T-helper 2 cell (primary cell): ENCODE measurements around the gene OPN5.
A peak's percentile ranks its signal among the peaks of the same experiment; 100 is the strongest.

Experiments
- DNase-seq, 5 experiments: peaks; one replicate each; pipeline versions ENCODE4 v3.0.0 to v3.0.0-alpha.2; 2012 to 2022

The OPN5 gene

GRCh38 chr6:47789553-47789952 lies 7.7 kb downstream of the OPN5 start:
- DNase-seq = no peak

- DNase-seq = no peak
These were observed 10.4 kb downstream of the OPN5 start for GRCh38 chr6:47792216-47792733.

GRCh38 chr6:47794577-47795135 lies 12.8 kb downstream of the OPN5 start:
- no peak for DNase-seq

- no peak for DNase-seq
These were observed 20.2 kb downstream of the OPN5 start for GRCh38 chr6:47801984-47802383.

- DNase-seq = no peak
These were observed 23.0 kb downstream of the OPN5 start for GRCh38 chr6:47804821-47805220.

GRCh38 chr6:47809873-47810272 lies 28.0 kb downstream of the OPN5 start:
- no peak for DNase-seq

GRCh38 chr6:47810885-47811284 lies 29.1 kb downstream of the OPN5 start:
- no peak for DNase-seq

- DNase-seq = no peak
These were observed 29.6 kb downstream of the OPN5 start for GRCh38 chr6:47811443-47811842.

GRCh38 chr6:47817749-47818148 lies 35.9 kb downstream of the OPN5 start:
- no peak for DNase-seq

GRCh38 chr6:47819461-47819860 lies 37.6 kb downstream of the OPN5 start:
- DNase-seq = no peak

- no peak for DNase-seq
These were observed 41.2 kb downstream of the OPN5 start for GRCh38 chr6:47822856-47823554.

- DNase-seq = no peak
These were observed 50.7 kb downstream of the OPN5 start for GRCh38 chr6:47832386-47833100.

- DNase-seq = no peak
These were observed 52.4 kb downstream of the OPN5 start for GRCh38 chr6:47834196-47834595.

- peak in 1 of 5 experiments; percentile 10 for DNase-seq
These were observed 54.2 kb downstream of the OPN5 start for GRCh38 chr6:47836046-47836445.

GRCh38 chr6:47836639-47837038 lies 54.8 kb downstream of the OPN5 start:
- peak in 1 of 5 experiments; percentile 13 for DNase-seq

GRCh38 chr6:47839645-47840044 lies 57.8 kb downstream of the OPN5 start:
- DNase-seq = no peak

- DNase-seq = no peak
These were observed 63.0 kb downstream of the OPN5 start for GRCh38 chr6:47844881-47845280.

GRCh38 chr6:47846752-47847151 lies 64.9 kb downstream of the OPN5 start:
- peak in 1 of 5 experiments; percentile 40 for DNase-seq

GRCh38 chr6:47851091-47851490 lies 69.3 kb downstream of the OPN5 start:
- no peak for DNase-seq

- no peak for DNase-seq
These were observed 70.9 kb downstream of the OPN5 start for GRCh38 chr6:47852727-47853126.

GRCh38 chr6:47853766-47854165 lies 71.9 kb downstream of the OPN5 start:
- no peak for DNase-seq

GRCh38 chr6:47854971-47855370 lies 73.1 kb downstream of the OPN5 start:
- DNase-seq = no peak

- DNase-seq = no peak
These were observed 77.3 kb downstream of the OPN5 start for GRCh38 chr6:47859175-47859574.

- no peak for DNase-seq
These were observed 80.9 kb downstream of the OPN5 start for GRCh38 chr6:47862731-47863130.
